HepG2 (cell line): Measurements from ENCODE around the gene OXLD1. TPM values are rescaled to one million over a fixed set of nuclear protein-coding genes. Genes with fewer than 3 reads are reported as not detected.
A peak's percentile ranks its signal among the peaks of the same experiment; 100 is the strongest.

ENCODE experiments used
- ISL2 ChIP-seq: sonication (generic); formaldehyde crosslinking; IDR thresholded peaks from 2 replicates; pipeline ENCODE4 v1.5.0; 2020; ENCODE audit warnings: missing genetic modification reagents
- KMT2A ChIP-seq: sonication (generic); formaldehyde crosslinking; IDR thresholded peaks from 2 replicates; pipeline ENCODE4 v1.4.0; 2020; ENCODE audit warnings: missing genetic modification reagents
- MAZ ChIP-seq, 2 experiments: sonication (generic) in 1 of 2; formaldehyde crosslinking in 1 of 2; IDR thresholded peaks; 2 replicates each; pipeline versions ENCODE4 v1.5.0 to v1.6.1; 2012 to 2020; ENCODE audit warnings: low read depth in 2 of 2, mild to moderate bottlenecking in 2 of 2, borderline replicate concordance in 1 of 2, improper control_type of control experiment in 1 of 2, low read length in 1 of 2, missing genetic modification reagents in 1 of 2, moderate library complexity in 1 of 2
- MXI1 ChIP-seq: IDR thresholded peaks from 3 replicates; pipeline ENCODE4 v1.6.1; 2012; ENCODE audit warnings: low read depth, low read length, inconsistent platforms, borderline replicate concordance
- PITX1 ChIP-seq: sonication (generic); formaldehyde crosslinking; IDR thresholded peaks from 2 replicates; pipeline ENCODE4 v1.5.1; 2020; ENCODE audit warnings: mild to moderate bottlenecking, missing genetic modification reagents
- REPIN1 ChIP-seq: sonication (generic); formaldehyde crosslinking; IDR thresholded peaks from 2 replicates; pipeline ENCODE4 v1.8.0; 2022; ENCODE audit warnings: missing genetic modification reagents, low read depth, mild to moderate bottlenecking, borderline replicate concordance
- SNAPC2 ChIP-seq: sonication (generic); formaldehyde crosslinking; IDR thresholded peaks from 2 replicates; pipeline ENCODE4 v1.8.1; 2022; ENCODE audit warnings: mild to moderate bottlenecking, missing genetic modification reagents
- TARDBP ChIP-seq: sonication (generic); formaldehyde crosslinking; IDR thresholded peaks from 2 replicates; pipeline ENCODE4 v1.8.0; 2022; ENCODE audit warnings: mild to moderate bottlenecking, missing genetic modification reagents
- YEATS4 ChIP-seq: sonication (generic); formaldehyde crosslinking; IDR thresholded peaks from 2 replicates; pipeline ENCODE4 v1.4.0; 2020; ENCODE audit warnings: missing genetic modification reagents, borderline replicate concordance
- ZNF101 ChIP-seq: sonication (generic); formaldehyde crosslinking; IDR thresholded peaks from 2 replicates; pipeline ENCODE4 v1.4.0; 2020; ENCODE audit warnings: mild to moderate bottlenecking, low read depth, missing genetic modification reagents, borderline replicate concordance
- ZNF225 ChIP-seq: sonication (generic); formaldehyde crosslinking; IDR thresholded peaks from 2 replicates; pipeline ENCODE4 v1.4.0; 2020; ENCODE audit warnings: mild to moderate bottlenecking, missing genetic modification reagents
- ZNF326 ChIP-seq: sonication (generic); formaldehyde crosslinking; IDR thresholded peaks from 2 replicates; pipeline ENCODE4 v1.4.0; 2020; ENCODE audit warnings: missing genetic modification reagents, borderline replicate concordance
- ZNF329 ChIP-seq: sonication (generic); formaldehyde crosslinking; IDR thresholded peaks from 2 replicates; pipeline ENCODE4 v1.9.0; 2021; ENCODE audit warnings: low read depth, mild to moderate bottlenecking, missing genetic modification reagents
- ZNF431 ChIP-seq: sonication (generic); formaldehyde crosslinking; IDR thresholded peaks from 2 replicates; pipeline ENCODE4 v1.9.0; 2022; ENCODE audit warnings: missing genetic modification reagents, low read depth, mild to moderate bottlenecking, borderline replicate concordance
- ZNF747 ChIP-seq: sonication (generic); formaldehyde crosslinking; IDR thresholded peaks from 2 replicates; pipeline ENCODE4 v1.8.1; 2023; ENCODE audit warnings: missing genetic modification reagents, mild to moderate bottlenecking, borderline replicate concordance
- ZNF816 ChIP-seq: sonication (generic); formaldehyde crosslinking; IDR thresholded peaks from 2 replicates; pipeline ENCODE4 v1.8.0; 2022; ENCODE audit warnings: missing genetic modification reagents, mild to moderate bottlenecking, borderline replicate concordance
- polyA plus RNA-seq, 8 experiments: library from polyadenylated mRNA; depleted of rRNA in 3 of 8; stranded (reverse) in 7 of 8; unstranded in 1 of 8; fragments of >200 nt; fragmentation: Illumina TruSeq in 4 of 8; extraction: Trizol in 4 of 8; gene quantifications; 2 replicates each; pipeline versions ENCODE4 v1.2.1 to v1.2.3, GENCODE V29; 2011 to 2016; ENCODE audit warnings: low read depth in 4 of 8, missing spikeins in 1 of 8, mixed read lengths in 1 of 8; ENCODE audit not compliant: insufficient read depth in 1 of 8
- total RNA-seq, 5 experiments: library from RNA; depleted of rRNA; stranded (reverse); fragments of >200 nt; fragmentation: Illumina TruSeq; extraction: Trizol; gene quantifications; 2 replicates each; pipeline ENCODE4 v1.2.3, GENCODE V29; 2016; ENCODE audit warnings: low read depth in 1 of 5
- TF ChIP-seq, protein P1 (sequence below): sonication (generic); formaldehyde crosslinking; IDR thresholded peaks from 2 replicates; pipeline ENCODE4 v1.9.0; 2021; ENCODE audit warnings: missing genetic modification reagents, borderline replicate concordance
- TF ChIP-seq, protein P2 (sequence below): sonication (generic); formaldehyde crosslinking; IDR thresholded peaks from 2 replicates; pipeline ENCODE4 v1.5.0; 2020; ENCODE audit warnings: mild to moderate bottlenecking, missing genetic modification reagents, borderline replicate concordance
- TF ChIP-seq, protein P3 (sequence below): sonication (generic); formaldehyde crosslinking; IDR thresholded peaks from 2 replicates; pipeline ENCODE4 v1.8.0; 2022; ENCODE audit warnings: missing genetic modification reagents, mild to moderate bottlenecking, borderline replicate concordance

Gene OXLD1
- total and polyA plus RNA-seq, 2 of the 13 experiments (the other 11 are each of a cell fraction or from before 2014, with no cell fraction given), result 27.1 to 37.5 TPM

DNA sequence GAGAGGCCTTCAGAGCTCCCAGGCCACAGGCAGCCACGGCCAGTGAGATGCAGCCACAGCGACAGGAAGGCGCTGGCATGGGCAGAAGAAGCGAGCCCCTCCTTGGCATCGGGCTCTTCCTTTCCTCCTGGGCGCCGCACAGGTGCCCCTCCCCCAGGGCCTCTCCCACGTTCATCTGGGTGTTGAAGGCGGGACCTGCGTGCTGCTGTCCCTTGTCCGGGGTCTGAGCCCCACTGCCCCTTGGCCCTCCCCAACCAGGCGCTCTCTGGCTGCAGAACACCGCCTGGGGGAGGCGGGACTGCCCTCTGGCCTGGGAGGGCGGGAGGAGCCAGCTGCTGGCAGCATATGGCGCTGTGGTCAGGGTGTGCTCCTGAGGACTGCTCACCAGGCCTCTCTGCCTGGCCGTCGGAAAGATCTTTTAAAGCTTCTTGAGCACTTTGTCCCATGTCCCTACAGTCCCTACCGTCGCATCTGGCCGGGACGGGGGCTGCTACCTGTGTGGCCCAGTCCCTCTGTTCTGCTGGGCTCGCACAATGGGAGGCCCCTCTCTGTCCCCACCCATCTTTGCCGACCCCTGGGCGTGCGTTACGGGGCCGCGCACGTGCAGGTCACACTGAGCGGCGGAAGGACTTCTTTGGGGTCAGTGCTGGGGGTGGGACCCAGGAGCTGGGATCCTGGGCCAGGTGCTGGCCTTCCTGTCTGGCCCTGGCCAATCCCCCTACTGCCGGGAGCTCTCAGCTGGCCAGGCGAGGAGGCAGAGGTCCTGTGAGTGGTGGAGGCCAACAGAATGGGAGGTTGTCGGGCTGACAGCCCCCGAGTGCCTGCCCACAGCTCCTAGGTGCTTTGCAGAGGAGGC, 47.4 kb upstream of the OXLD1 start (continued):
- TF ChIP-seq, protein P1, sequence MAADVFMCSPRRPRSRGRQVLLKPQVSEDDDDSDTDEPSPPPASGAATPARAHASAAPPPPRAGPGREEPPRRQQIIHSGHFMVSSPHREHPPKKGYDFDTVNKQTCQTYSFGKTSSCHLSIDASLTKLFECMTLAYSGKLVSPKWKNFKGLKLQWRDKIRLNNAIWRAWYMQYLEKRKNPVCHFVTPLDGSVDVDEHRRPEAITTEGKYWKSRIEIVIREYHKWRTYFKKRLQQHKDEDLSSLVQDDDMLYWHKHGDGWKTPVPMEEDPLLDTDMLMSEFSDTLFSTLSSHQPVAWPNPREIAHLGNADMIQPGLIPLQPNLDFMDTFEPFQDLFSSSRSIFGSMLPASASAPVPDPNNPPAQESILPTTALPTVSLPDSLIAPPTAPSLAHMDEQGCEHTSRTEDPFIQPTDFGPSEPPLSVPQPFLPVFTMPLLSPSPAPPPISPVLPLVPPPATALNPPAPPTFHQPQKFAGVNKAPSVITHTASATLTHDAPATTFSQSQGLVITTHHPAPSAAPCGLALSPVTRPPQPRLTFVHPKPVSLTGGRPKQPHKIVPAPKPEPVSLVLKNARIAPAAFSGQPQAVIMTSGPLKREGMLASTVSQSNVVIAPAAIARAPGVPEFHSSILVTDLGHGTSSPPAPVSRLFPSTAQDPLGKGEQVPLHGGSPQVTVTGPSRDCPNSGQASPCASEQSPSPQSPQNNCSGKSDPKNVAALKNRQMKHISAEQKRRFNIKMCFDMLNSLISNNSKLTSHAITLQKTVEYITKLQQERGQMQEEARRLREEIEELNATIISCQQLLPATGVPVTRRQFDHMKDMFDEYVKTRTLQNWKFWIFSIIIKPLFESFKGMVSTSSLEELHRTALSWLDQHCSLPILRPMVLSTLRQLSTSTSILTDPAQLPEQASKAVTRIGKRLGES (CRISPR knock-in tag), result no peak
- TF ChIP-seq TARDBP (peak; percentile 90), ZNF329 (CRISPR knock-in tag) (peak; percentile 39; the same call in 1 of the 2 replicates), ISL2 (CRISPR knock-in tag) (no peak), MAZ (IDR thresholded peaks at IDR 0.05; ENCODE audit: borderline replicate concordance, low read depth, low read length) (no peak), MAZ (CRISPR knock-in tag; IDR thresholded peaks at IDR 0.05; ENCODE audit: low read depth) (peak; percentile 78), REPIN1 (CRISPR knock-in tag) (peak; percentile 82; the same call in 1 of the 2 replicates), ZNF747 (CRISPR knock-in tag) (peak; percentile 67), ZNF101 (CRISPR knock-in tag) (no peak), ZNF326 (no peak), ZNF225 (CRISPR knock-in tag) (0 out of 2 replicates have a peak, but pooled peaks have one; percentile 77), SNAPC2 (CRISPR knock-in tag) (peak; percentile 27; the same call in 1 of the 2 replicates), YEATS4 (CRISPR knock-in tag) (peak; percentile 84), PITX1 (peak; percentile 81), ZNF816 (CRISPR knock-in tag) (no peak; the same call in 1 of the 2 replicates), KMT2A (CRISPR knock-in tag) (peak; percentile 45; the same call in 1 of the 2 replicates), MXI1 (peak; percentile 55; the same call in 1 of the 3 replicates), ZNF431 (CRISPR knock-in tag) (peak; percentile 84)
- TF ChIP-seq, protein P2, sequence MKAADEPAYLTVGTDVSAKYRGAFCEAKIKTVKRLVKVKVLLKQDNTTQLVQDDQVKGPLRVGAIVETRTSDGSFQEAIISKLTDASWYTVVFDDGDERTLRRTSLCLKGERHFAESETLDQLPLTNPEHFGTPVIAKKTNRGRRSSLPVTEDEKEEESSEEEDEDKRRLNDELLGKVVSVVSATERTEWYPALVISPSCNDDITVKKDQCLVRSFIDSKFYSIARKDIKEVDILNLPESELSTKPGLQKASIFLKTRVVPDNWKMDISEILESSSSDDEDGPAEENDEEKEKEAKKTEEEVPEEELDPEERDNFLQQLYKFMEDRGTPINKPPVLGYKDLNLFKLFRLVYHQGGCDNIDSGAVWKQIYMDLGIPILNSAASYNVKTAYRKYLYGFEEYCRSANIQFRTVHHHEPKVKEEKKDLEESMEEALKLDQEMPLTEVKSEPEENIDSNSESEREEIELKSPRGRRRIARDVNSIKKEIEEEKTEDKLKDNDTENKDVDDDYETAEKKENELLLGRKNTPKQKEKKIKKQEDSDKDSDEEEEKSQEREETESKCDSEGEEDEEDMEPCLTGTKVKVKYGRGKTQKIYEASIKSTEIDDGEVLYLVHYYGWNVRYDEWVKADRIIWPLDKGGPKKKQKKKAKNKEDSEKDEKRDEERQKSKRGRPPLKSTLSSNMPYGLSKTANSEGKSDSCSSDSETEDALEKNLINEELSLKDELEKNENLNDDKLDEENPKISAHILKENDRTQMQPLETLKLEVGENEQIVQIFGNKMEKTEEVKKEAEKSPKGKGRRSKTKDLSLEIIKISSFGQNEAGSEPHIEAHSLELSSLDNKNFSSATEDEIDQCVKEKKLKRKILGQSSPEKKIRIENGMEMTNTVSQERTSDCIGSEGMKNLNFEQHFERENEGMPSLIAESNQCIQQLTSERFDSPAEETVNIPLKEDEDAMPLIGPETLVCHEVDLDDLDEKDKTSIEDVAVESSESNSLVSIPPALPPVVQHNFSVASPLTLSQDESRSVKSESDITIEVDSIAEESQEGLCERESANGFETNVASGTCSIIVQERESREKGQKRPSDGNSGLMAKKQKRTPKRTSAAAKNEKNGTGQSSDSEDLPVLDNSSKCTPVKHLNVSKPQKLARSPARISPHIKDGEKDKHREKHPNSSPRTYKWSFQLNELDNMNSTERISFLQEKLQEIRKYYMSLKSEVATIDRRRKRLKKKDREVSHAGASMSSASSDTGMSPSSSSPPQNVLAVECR (CRISPR knock-in tag), result peak; percentile 93; the same call in 1 of the 2 replicates
- TF ChIP-seq, protein P3, sequence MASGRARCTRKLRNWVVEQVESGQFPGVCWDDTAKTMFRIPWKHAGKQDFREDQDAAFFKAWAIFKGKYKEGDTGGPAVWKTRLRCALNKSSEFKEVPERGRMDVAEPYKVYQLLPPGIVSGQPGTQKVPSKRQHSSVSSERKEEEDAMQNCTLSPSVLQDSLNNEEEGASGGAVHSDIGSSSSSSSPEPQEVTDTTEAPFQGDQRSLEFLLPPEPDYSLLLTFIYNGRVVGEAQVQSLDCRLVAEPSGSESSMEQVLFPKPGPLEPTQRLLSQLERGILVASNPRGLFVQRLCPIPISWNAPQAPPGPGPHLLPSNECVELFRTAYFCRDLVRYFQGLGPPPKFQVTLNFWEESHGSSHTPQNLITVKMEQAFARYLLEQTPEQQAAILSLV (CRISPR knock-in tag), result peak; percentile 80; the same call in 1 of the 2 replicates
